Measurements from ENCODE around the gene MUC20. TPM values are rescaled to one million over a fixed set of nuclear protein-coding genes. Genes with fewer than 3 reads are reported as not detected.
A peak's percentile ranks its signal among the peaks of the same experiment; 100 is the strongest.
"Not testable (repeated sequence)": the region's sequence is repeated elsewhere in the genome, so short reads cannot be mapped to it uniquely, and the experiment has no call there.

Gene MUC20
- total RNA-seq, 1 experiment from 2014 or later = 176 TPM

DNA sequence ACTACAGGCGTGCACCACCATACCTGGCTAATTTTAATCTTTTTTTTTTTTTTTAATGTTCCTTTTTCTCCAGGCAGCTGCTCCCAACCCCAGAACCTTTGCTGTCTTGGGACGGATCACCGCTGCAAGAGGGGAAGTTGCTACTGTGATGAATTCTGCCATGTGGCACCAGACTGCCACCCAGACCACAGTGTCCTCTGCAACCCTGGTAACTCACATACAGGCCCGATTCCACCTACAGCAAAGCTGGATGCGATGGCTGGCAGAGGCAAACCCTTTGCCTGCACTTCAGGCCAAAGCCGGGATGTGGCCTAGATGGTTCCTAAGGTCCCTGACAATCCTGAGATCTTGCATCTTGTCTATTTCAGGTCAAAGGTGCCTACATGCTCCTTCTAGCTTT, 12.7 kb upstream of the MUC20 start:
- no peaks in the 10 kb centered on the region for H3K27me3 ChIP-seq (ENCODE audit: insufficient read depth, low read depth)
- ChIA-PET POLR2A (ENCODE audit: unreplicated experiment) (no interaction called here), CTCF (no interaction called here)
- H3K4me3 ChIP-seq = no peak overlapping the region
- no peaks in the 10 kb centered on the region for H3K79me2 ChIP-seq (ENCODE audit: low read depth)
- intact Hi-C loops (cut with micrococcal nuclease; ENCODE audit: unreplicated experiment) = no loop called here
- no peak overlapping the region for H3K27ac ChIP-seq
- no peak overlapping the region for H2AFZ ChIP-seq
- H3K36me3 ChIP-seq (ENCODE audit: low read depth) = no peaks in the 10 kb centered on the region
- no peaks in the 10 kb centered on the region for H3K9me2 ChIP-seq (ENCODE audit: insufficient read depth)
- BruUV-seq (replicated peaks) = no TSS peak
- DNase-seq = no peak
- H3K4me1 ChIP-seq (replicated peaks; ENCODE audit: insufficient read depth) = no peaks in the 10 kb centered on the region
- H3F3A ChIP-seq (ENCODE audit: insufficient read depth, low read depth) = peaks cover 19% of the 10 kb centered on the region
- H3K9me3 ChIP-seq (ENCODE audit: insufficient read depth, low read depth) = no peaks in the 10 kb centered on the region
- TF ChIP-seq, protein P1, sequence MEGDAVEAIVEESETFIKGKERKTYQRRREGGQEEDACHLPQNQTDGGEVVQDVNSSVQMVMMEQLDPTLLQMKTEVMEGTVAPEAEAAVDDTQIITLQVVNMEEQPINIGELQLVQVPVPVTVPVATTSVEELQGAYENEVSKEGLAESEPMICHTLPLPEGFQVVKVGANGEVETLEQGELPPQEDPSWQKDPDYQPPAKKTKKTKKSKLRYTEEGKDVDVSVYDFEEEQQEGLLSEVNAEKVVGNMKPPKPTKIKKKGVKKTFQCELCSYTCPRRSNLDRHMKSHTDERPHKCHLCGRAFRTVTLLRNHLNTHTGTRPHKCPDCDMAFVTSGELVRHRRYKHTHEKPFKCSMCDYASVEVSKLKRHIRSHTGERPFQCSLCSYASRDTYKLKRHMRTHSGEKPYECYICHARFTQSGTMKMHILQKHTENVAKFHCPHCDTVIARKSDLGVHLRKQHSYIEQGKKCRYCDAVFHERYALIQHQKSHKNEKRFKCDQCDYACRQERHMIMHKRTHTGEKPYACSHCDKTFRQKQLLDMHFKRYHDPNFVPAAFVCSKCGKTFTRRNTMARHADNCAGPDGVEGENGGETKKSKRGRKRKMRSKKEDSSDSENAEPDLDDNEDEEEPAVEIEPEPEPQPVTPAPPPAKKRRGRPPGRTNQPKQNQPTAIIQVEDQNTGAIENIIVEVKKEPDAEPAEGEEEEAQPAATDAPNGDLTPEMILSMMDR (conservative IDR thresholded peaks at IDR 0.05) = no peak
- TF ChIP-seq EZH2 (IDR thresholded peaks at IDR 0.05; ENCODE audit: low read depth) = no peak
- H3K4me2 ChIP-seq = no peak overlapping the region
- H4K20me1 ChIP-seq (ENCODE audit: insufficient read depth) = no peaks in the 10 kb centered on the region

DNA sequence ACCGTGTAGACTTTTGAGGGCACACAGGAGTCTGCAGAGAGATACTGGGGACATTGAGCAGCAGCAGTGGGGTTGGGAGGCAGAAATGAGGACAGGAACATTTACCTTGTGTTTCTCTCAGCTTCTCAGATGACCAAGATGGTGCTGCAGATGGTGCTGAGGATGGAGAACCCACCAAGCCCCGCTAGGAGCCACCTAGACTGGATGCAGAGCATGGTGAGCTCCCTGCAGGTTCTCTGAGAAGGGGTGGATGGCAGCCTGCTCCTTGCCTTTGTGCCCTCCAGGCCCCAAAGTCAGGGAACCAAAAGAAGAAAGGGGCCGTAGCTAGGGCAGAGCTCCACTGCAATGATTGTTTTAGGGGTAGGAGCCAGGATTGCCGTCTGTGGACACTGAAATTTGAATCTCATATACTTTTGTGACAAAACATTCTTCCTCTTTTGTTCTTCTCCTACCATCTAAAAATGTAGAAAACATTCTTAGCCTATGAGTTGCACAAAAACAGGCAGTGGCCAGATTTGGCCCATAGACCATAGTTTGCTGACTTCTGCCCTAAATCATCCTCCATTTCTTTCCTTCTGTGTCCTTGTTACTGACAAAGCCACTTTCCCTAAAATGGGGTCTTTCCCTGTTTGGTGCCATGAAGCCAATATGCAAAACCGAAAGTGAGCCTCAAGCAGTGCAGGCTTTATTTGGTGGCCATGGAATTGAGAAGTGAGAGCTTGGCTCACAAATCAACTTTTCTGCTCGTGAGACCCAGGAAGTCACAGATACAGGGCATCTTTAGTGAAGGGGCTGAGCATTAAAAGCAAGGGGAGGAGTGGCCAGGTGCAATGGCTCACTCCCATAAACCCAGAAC, 11.9 kb upstream of the MUC20 start:
- CTCF ChIA-PET = interaction anchor here (0.5 kb wide), 1 partner anchor 12 kb away, joined by 6 read pairs; the partner anchor contains the start of gene MUC20

DNA sequence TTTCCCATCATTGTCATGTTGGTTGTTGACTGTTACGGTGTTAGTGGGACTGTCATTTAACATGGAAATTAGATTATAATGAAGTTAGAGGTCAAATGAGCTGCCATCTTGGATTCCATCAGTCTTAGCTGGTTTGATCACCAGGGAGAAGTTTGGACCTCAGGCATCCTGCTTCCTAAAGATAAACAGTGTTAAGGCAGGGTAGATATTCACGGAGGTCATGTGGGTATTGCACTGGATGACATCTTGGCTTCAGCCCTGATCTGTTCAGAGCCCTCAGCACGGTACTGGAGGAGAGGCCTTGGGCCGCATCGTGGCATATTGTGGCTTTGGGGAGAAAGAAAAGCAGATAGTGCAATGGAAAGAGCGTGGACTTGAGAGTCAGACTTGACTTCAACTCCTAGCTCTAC, 11.1 kb upstream of the MUC20 start:
- H3K9me2 ChIP-seq (ENCODE audit: insufficient read depth) = no peaks in the 10 kb centered on the region
- BruUV-seq (replicated peaks) = no TSS peak
- H3K4me2 ChIP-seq = no peak overlapping the region
- no peaks in the 10 kb centered on the region for H3K79me2 ChIP-seq (ENCODE audit: low read depth)
- H3K27ac ChIP-seq = no peak overlapping the region
- H3K36me3 ChIP-seq (ENCODE audit: low read depth) = no peaks in the 10 kb centered on the region
- ChIA-PET CTCF (no interaction called here), POLR2A (ENCODE audit: unreplicated experiment) (no interaction called here)
- peaks cover 20% of the 10 kb centered on the region for H3F3A ChIP-seq (ENCODE audit: insufficient read depth, low read depth)
- no peak for TF ChIP-seq EZH2 (IDR thresholded peaks at IDR 0.05; ENCODE audit: low read depth)
- no peaks in the 10 kb centered on the region for H3K27me3 ChIP-seq (ENCODE audit: insufficient read depth, low read depth)
- no peaks in the 10 kb centered on the region for H4K20me1 ChIP-seq (ENCODE audit: insufficient read depth)
- 0 out of 2 replicates have a peak, but pooled peaks cover 4% of the 10 kb centered on the region for H3K4me1 ChIP-seq (replicated peaks; ENCODE audit: insufficient read depth)
- no peak for DNase-seq
- H3K9me3 ChIP-seq (ENCODE audit: insufficient read depth, low read depth) = no peaks in the 10 kb centered on the region
- intact Hi-C loops (cut with micrococcal nuclease; ENCODE audit: unreplicated experiment) = no loop called here
- no peak overlapping the region for H2AFZ ChIP-seq
- H3K4me3 ChIP-seq = no peak overlapping the region

More for the DNA sequence above, 11.9 kb upstream of the MUC20 start:
- Histone ChIP-seq H3K79me2 (ENCODE audit: low read depth) (no peaks in the 10 kb centered on the region), H3K36me3 (ENCODE audit: low read depth) (no peaks in the 10 kb centered on the region), H3F3A (ENCODE audit: insufficient read depth, low read depth) (peaks cover 19% of the 10 kb centered on the region), H3K9me2 (ENCODE audit: insufficient read depth) (no peaks in the 10 kb centered on the region), H3K4me2 (no peak overlapping the region), H4K20me1 (ENCODE audit: insufficient read depth) (no peaks in the 10 kb centered on the region), H3K27me3 (ENCODE audit: insufficient read depth, low read depth) (no peaks in the 10 kb centered on the region), H3K4me3 (no peak overlapping the region), H3K9me3 (ENCODE audit: insufficient read depth, low read depth) (no peaks in the 10 kb centered on the region), H3K4me1 (replicated peaks; ENCODE audit: insufficient read depth) (no peaks in the 10 kb centered on the region), H3K27ac (no peak overlapping the region), H2AFZ (no peak overlapping the region)
- no TSS peak for BruUV-seq (replicated peaks)
- intact Hi-C loops (cut with micrococcal nuclease; ENCODE audit: unreplicated experiment) = no loop called here
- POLR2A ChIA-PET (ENCODE audit: unreplicated experiment) = interaction anchor here (0.6 kb wide), 1 partner anchor 169 kb away, joined by 3 read pairs; no protein-coding TSS in a partner anchor
- DNase-seq = peak in 1 of 2 experiments; percentile 45
- TF ChIP-seq, protein P1 (conservative IDR thresholded peaks at IDR 0.05) = no peak
- no peak for TF ChIP-seq EZH2 (IDR thresholded peaks at IDR 0.05; ENCODE audit: low read depth)

DNA sequence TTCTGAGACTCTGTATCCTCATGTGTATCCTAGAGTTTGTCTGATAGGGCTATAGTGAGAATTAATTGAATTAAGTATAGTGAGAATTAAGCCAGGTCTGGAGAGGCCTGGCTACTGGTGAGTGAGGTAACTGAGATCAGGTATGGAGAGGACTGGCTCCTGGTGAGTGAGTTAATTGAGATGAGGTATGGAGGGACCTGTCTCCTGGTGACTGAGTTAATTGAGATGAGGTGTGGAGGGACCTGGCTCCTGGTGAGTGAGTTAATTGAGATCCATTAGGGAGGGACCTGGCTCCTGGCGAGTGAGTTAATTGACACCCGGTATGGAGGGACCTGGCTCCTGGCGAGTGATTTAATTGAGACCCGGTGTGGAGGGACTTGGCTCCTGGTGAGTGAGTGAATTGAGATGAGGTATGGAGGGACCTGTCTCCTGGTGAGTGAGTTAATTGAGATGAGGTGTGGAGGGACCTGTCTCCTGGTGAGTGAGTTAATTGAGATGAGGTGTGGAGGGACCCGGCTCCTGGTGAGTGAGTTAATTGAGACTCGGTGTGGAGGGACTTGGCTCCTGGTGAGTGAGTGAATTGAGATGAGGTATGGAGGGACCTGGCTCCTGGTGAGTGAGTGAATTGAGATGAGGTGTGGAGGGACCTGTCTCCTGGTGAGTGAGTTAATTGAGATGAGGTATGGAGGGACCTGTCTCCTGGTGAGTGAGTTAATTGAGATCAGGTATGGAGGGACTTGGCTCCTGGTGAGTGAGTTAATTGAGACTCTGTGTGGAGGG, 10.5 kb upstream of the MUC20 start:
- H3K4me1 ChIP-seq (replicated peaks; ENCODE audit: insufficient read depth); BruUV-seq (replicated peaks): not testable (repeated sequence)

GRCh38 chr3:195711091-195711812, 9.5 kb upstream of the MUC20 start:
- CTCF ChIA-PET; H4K20me1 ChIP-seq (ENCODE audit: insufficient read depth); H3K36me3 ChIP-seq (ENCODE audit: low read depth); intact Hi-C loops (cut with micrococcal nuclease; ENCODE audit: unreplicated experiment); H3K4me2 ChIP-seq; H3K4me3 ChIP-seq; H3K27ac ChIP-seq; H3K27me3 ChIP-seq (ENCODE audit: insufficient read depth, low read depth); H3K9me3 ChIP-seq (ENCODE audit: insufficient read depth, low read depth); DNase-seq; BruUV-seq (replicated peaks); H2AFZ ChIP-seq; H3K9me2 ChIP-seq (ENCODE audit: insufficient read depth); H3K79me2 ChIP-seq (ENCODE audit: low read depth): not testable (repeated sequence)
- POLR2A ChIA-PET (ENCODE audit: unreplicated experiment) = interaction anchor here (0.6 kb wide), 1 partner anchor 12 kb away, joined by 4 read pairs; no protein-coding TSS in a partner anchor
- Histone ChIP-seq H3K4me1 (replicated peaks; ENCODE audit: insufficient read depth) (peaks cover 19% of the 10 kb centered on the region), H3F3A (ENCODE audit: insufficient read depth, low read depth) (peaks cover 30% of the 10 kb centered on the region)

More for the DNA sequence above, 10.5 kb upstream of the MUC20 start:
- peaks cover 21% of the 10 kb centered on the region for H3F3A ChIP-seq (ENCODE audit: insufficient read depth, low read depth)
- intact Hi-C loops (cut with micrococcal nuclease; ENCODE audit: unreplicated experiment); DNase-seq; H3K27ac ChIP-seq; H3K9me2 ChIP-seq (ENCODE audit: insufficient read depth); H3K79me2 ChIP-seq (ENCODE audit: low read depth); H3K4me2 ChIP-seq; H4K20me1 ChIP-seq (ENCODE audit: insufficient read depth); H3K4me3 ChIP-seq; CTCF ChIA-PET; H3K36me3 ChIP-seq (ENCODE audit: low read depth); POLR2A ChIA-PET (ENCODE audit: unreplicated experiment); H2AFZ ChIP-seq; H3K9me3 ChIP-seq (ENCODE audit: insufficient read depth, low read depth); H3K27me3 ChIP-seq (ENCODE audit: insufficient read depth, low read depth): not testable (repeated sequence)
